Endothelial cell of umbilical vein (primary cell): Measurements from ENCODE around the gene COQ8B. TPM values are rescaled to one million over a fixed set of nuclear protein-coding genes. Genes with fewer than 3 reads are reported as not detected.

ENCODE experiments used
- BruUV-seq: library from RNA; stranded (reverse); fragments of 400-500 nt; replicated peaks from 2 replicates; lab custom pipeline; 2021; lab: Mats Ljungman, UMichigan
- CTCF ChIA-PET: fragments of 300-600, 350-600 bp; sonication (Branson Sonifier 250); formaldehyde crosslinking; loops from one replicate; lab custom pipeline; 2021; ENCODE audit warnings: antibody characterized with exemption, inconsistent platforms; lab: Charles Lee
- POLR2A ChIA-PET: fragments of 300-600, 350-600 bp; sonication (Branson Sonifier 250); formaldehyde crosslinking; loops from one replicate; lab custom pipeline; 2021; ENCODE audit warnings: antibody characterized with exemption, inconsistent platforms; lab: Charles Lee
- DNase-seq: peaks from one replicate; pipeline ENCODE4 v3.0.0-alpha.2; 2011; ENCODE audit warnings: low read depth, low spot score
- FAIRE-seq: peaks from 2 replicates; lab custom pipeline; 2011; peaks lifted over from hg19 to GRCh38; lab: Jason Lieb, UNC
- H2AFZ ChIP-seq: 2 replicates; pipeline ENCODE4 v1.6.0; 2012; ENCODE audit warnings: low read depth, low read length, control low read depth, inconsistent platforms
- H3K27ac ChIP-seq: 2 replicates; pipeline ENCODE4 v1.5.1; 2011; ENCODE audit warnings: low read depth, mild to moderate bottlenecking, control low read depth, low read length, moderate library complexity; ENCODE audit not compliant: insufficient read depth
- H3K27me3 ChIP-seq, 2 experiments: 2 replicates each; pipeline versions ENCODE4 v1.6.0 to v1.6.1; 2011; ENCODE audit warnings: low read length in 2 of 2, mixed read lengths in 1 of 2; ENCODE audit not compliant: control insufficient read depth in 2 of 2, insufficient read depth in 2 of 2
- H3K36me3 ChIP-seq, 2 experiments: 2 replicates in 1 of 2; 3 replicates in 1 of 2; pipeline ENCODE4 v1.5.1; 2011; ENCODE audit warnings: low read length in 2 of 2, mild to moderate bottlenecking in 1 of 2, moderate library complexity in 1 of 2; ENCODE audit not compliant: control insufficient read depth in 2 of 2, insufficient read depth in 2 of 2; ENCODE audit errors: extremely low read depth in 1 of 2
- H3K4me1 ChIP-seq: 3 replicates; pipeline ENCODE4 v1.5.1; 2011; ENCODE audit warnings: mild to moderate bottlenecking, low read length; ENCODE audit not compliant: control insufficient read depth, insufficient read depth; ENCODE audit errors: extremely low read depth
- H3K4me2 ChIP-seq: 2 replicates; pipeline ENCODE4 v1.6.1; 2011; ENCODE audit warnings: low read length, control low read depth, mixed read lengths; ENCODE audit not compliant: insufficient read depth
- H3K4me3 ChIP-seq, 3 experiments: fragments of 200-600 bp in 1 of 3; sonication (generic), shearing (Covaris generic) in 1 of 3; replicated peaks in 1 of 3; 2 replicates each; pipeline ENCODE4 v1.5.1; 2011 to 2016; ENCODE audit warnings: control low read depth in 3 of 3, low read length in 3 of 3, mild to moderate bottlenecking in 2 of 3, inconsistent platforms in 1 of 3, low read depth in 1 of 3, moderate library complexity in 1 of 3; ENCODE audit not compliant: insufficient read depth in 1 of 3
- H3K79me2 ChIP-seq: 2 replicates; pipeline ENCODE4 v1.6.0; 2012; ENCODE audit warnings: low read length, inconsistent platforms; ENCODE audit not compliant: control insufficient read depth, insufficient read depth
- H3K9ac ChIP-seq: replicated peaks from 2 replicates; pipeline ENCODE3; 2011; ENCODE audit warnings: low read length, control low read depth; ENCODE audit not compliant: insufficient read depth; ENCODE audit errors: extremely low read depth
- H3K9me1 ChIP-seq: replicated peaks from 3 replicates; pipeline ENCODE4 v1.6.0; 2011; ENCODE audit warnings: mild to moderate bottlenecking, low read length; ENCODE audit not compliant: control insufficient read depth, insufficient read depth; ENCODE audit errors: extremely low read depth
- H3K9me3 ChIP-seq: replicated peaks from 2 replicates; pipeline ENCODE4 v1.5.1; 2012; ENCODE audit warnings: low read length, inconsistent platforms; ENCODE audit not compliant: control insufficient read depth, insufficient read depth
- H4K20me1 ChIP-seq: replicated peaks from 2 replicates; pipeline ENCODE3; 2011; ENCODE audit warnings: mild to moderate bottlenecking, low read length; ENCODE audit not compliant: control insufficient read depth, insufficient read depth; ENCODE audit errors: extremely low read depth
- CTCF ChIP-seq, 2 donors: IDR thresholded peaks; 1 replicate in 1 of 2; 2 replicates in 1 of 2; pipeline ENCODE4 v1.5.1; 2011; ENCODE audit warnings: low read length in 2 of 2, mild to moderate bottlenecking in 2 of 2, moderate library complexity in 2 of 2, control low read depth in 1 of 2, inconsistent platforms in 1 of 2, low read depth in 1 of 2; ENCODE audit not compliant: insufficient read depth in 1 of 2; ENCODE audit errors: extremely low read depth in 1 of 2
- EZH2 ChIP-seq: IDR thresholded peaks from 2 replicates; pipeline ENCODE4 v1.6.1; 2012; ENCODE audit warnings: borderline replicate concordance, low read depth, mild to moderate bottlenecking, moderate library complexity, low read length, inconsistent platforms; ENCODE audit not compliant: severe bottlenecking
- FOS ChIP-seq: IDR thresholded peaks from 2 replicates; pipeline ENCODE4 v1.6.1; 2011; ENCODE audit warnings: mild to moderate bottlenecking, low read length, moderate library complexity, borderline replicate concordance; ENCODE audit not compliant: insufficient read depth
- GATA2 ChIP-seq: IDR thresholded peaks from 2 replicates; pipeline ENCODE4 v1.7.0; 2011; ENCODE audit warnings: low read depth, mild to moderate bottlenecking, moderate library complexity, mixed read lengths, low read length; ENCODE audit not compliant: insufficient read length, insufficient read depth
- MAX ChIP-seq: IDR thresholded peaks from 2 replicates; pipeline ENCODE4 v1.6.1; 2011; ENCODE audit not compliant: insufficient read depth, insufficient read length
- MYC ChIP-seq: IDR thresholded peaks from one replicate; pipeline ENCODE4 v1.6.1; 2011; ENCODE audit warnings: mild to moderate bottlenecking, low read depth, low read length
- POLR2A ChIP-seq: IDR thresholded peaks from 2 replicates; pipeline ENCODE4 v1.6.1; 2012; ENCODE audit warnings: low read depth, mild to moderate bottlenecking, control low read depth, low read length
- POLR2AphosphoS5 ChIP-seq: IDR thresholded peaks from 2 replicates; pipeline ENCODE4 v1.6.1; 2012; ENCODE audit warnings: low read depth, mild to moderate bottlenecking, control low read depth, low read length, moderate library complexity; ENCODE audit not compliant: insufficient read depth
- dilution Hi-C: fragments of 300-500 bp; cut with MboI; formaldehyde crosslinking; loops from one replicate; pipeline ENCODE4 v1.15.0; 2019; ENCODE audit warnings: low sequenced_read_pairs; ENCODE audit not compliant: extremely low pct_ligation_motif_present
- intact Hi-C: fragments of 100-400 bp; cut with micrococcal nuclease; formaldehyde crosslinking; loops from one replicate; pipeline ENCODE4 v1.10.0; 2022
- polyA plus RNA-seq, 4 experiments: library from polyadenylated mRNA; depleted of rRNA in 3 of 4; stranded (reverse) in 3 of 4; unstranded in 1 of 4; fragments of >200 nt; gene quantifications; 2 replicates each; pipeline versions ENCODE4 v1.2.1 to v1.2.3, GENCODE V29; 2011 to 2012; ENCODE audit warnings: missing spikeins in 1 of 4
- total RNA-seq: library from RNA; stranded (reverse); gene quantifications from 2 replicates; pipeline ENCODE4 v1.2.3, GENCODE V29; 2021

Gene COQ8B
- total and polyA plus RNA-seq, 2 donors (not counting 3 experiments of a cell fraction or from before 2014, with no cell fraction given): 16.2 to 19.2 TPM

- TF ChIP-seq GATA2 (no peak), POLR2A (no peak), MYC (no peak), MAX (no peak), EZH2 (no peak), CTCF (IDR thresholded peaks at IDR 0.05; ENCODE audit: extremely low read depth in 1 of 2, insufficient read depth in 1 of 2, low read depth in 1 of 2, low read length in 2 of 2) (no peak), FOS (no peak), POLR2AphosphoS5 (no peak)
- Histone ChIP-seq H3K9me1 (no peaks in the 10 kb centered on the region), H2AFZ (no peak overlapping the region), H3K9me3 (no peaks in the 10 kb centered on the region), H3K9ac (no peak overlapping the region), H3K4me2 (no peak overlapping the region), H3K27me3 (no peaks in the 10 kb centered on the region), H3K4me1 (peaks cover 13% of the 10 kb centered on the region), H3K36me3 (peaks cover 15 to 34% of the 10 kb centered on the region in 2 experiments), H3K27ac (no peak overlapping the region), H3K4me3 (no peak overlapping the region), H3K79me2 (no peaks in the 10 kb centered on the region), H4K20me1 (no peaks in the 10 kb centered on the region)
- dilution Hi-C loops (no loop called here), intact Hi-C loops (no loop called here)
- DNase-seq (no peak), FAIRE-seq (no peak)
- ChIA-PET CTCF (interaction anchor here (1.1 kb wide), 1 partner anchor 35 kb away, joined by 3 read pairs; no protein-coding TSS in a partner anchor), POLR2A (no interaction called here)
- no TSS peak for BruUV-seq
Observed at GRCh38 chr19:40667602-40668001, 49.1 kb downstream of the COQ8B start.
